ENCODE measurements around the gene PRKX.
"Not testable (repeated sequence)": the region's sequence is repeated elsewhere in the genome, so short reads cannot be mapped to it uniquely, and the experiment has no call there.

GRCh38 chrX:3735891-3736290 is 22.4 kb upstream of the PRKX start:
- not testable (repeated sequence) for TF ChIP-seq CTCF (conservative IDR thresholded peaks at IDR 0.05); ZFX (IDR thresholded peaks at IDR 0.05)

Data from C4-2B (cell line).